GM12874 (cell line): Measurements from ENCODE around the gene ATP6V0E1.

Experiments used
- TF ChIP-seq, protein P1 (sequence below): IDR thresholded peaks from 2 replicates; pipeline ENCODE4 v1.5.1; 2011; ENCODE audit warnings: low read depth, mild to moderate bottlenecking, control low read depth, low read length, moderate library complexity; ENCODE audit not compliant: insufficient read depth

Gene ATP6V0E1

GRCh38 chr5:173010021-173010420 is 26.4 kb downstream of the ATP6V0E1 start:
- TF ChIP-seq, protein P1, sequence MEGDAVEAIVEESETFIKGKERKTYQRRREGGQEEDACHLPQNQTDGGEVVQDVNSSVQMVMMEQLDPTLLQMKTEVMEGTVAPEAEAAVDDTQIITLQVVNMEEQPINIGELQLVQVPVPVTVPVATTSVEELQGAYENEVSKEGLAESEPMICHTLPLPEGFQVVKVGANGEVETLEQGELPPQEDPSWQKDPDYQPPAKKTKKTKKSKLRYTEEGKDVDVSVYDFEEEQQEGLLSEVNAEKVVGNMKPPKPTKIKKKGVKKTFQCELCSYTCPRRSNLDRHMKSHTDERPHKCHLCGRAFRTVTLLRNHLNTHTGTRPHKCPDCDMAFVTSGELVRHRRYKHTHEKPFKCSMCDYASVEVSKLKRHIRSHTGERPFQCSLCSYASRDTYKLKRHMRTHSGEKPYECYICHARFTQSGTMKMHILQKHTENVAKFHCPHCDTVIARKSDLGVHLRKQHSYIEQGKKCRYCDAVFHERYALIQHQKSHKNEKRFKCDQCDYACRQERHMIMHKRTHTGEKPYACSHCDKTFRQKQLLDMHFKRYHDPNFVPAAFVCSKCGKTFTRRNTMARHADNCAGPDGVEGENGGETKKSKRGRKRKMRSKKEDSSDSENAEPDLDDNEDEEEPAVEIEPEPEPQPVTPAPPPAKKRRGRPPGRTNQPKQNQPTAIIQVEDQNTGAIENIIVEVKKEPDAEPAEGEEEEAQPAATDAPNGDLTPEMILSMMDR: no peak

- TF ChIP-seq, protein P1: no peak
Observed at GRCh38 chr5:173010547-173011464, 27.2 kb downstream of the ATP6V0E1 start.

- TF ChIP-seq, protein P1: no peak
Observed at GRCh38 chr5:173011566-173011965, 28.0 kb downstream of the ATP6V0E1 start.

GRCh38 chr5:173012882-173013281 is 29.3 kb downstream of the ATP6V0E1 start:
- TF ChIP-seq, protein P1: no peak

GRCh38 chr5:173014671-173015070 is 31.1 kb downstream of the ATP6V0E1 start:
- TF ChIP-seq, protein P1: no peak

DNA sequence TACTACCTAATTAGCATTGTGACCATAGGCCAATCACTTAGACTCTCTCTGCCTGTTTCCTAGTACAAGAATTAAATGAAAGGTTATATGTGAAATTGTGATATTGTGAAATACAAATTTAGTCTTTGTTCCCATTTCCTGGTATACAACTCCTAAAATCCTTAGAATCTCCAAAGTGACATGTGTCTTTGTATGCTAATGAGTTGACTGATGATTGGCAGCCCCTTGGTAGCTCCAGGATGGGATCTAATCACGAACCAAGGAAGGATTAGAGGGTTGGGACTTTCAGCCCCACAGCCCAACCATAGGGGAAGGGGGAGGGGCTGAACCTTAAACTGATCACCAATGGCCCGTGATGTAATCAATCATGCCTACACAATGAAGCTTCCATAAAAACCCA is 31.6 kb downstream of the ATP6V0E1 start:
- TF ChIP-seq, protein P1: no peak

DNA sequence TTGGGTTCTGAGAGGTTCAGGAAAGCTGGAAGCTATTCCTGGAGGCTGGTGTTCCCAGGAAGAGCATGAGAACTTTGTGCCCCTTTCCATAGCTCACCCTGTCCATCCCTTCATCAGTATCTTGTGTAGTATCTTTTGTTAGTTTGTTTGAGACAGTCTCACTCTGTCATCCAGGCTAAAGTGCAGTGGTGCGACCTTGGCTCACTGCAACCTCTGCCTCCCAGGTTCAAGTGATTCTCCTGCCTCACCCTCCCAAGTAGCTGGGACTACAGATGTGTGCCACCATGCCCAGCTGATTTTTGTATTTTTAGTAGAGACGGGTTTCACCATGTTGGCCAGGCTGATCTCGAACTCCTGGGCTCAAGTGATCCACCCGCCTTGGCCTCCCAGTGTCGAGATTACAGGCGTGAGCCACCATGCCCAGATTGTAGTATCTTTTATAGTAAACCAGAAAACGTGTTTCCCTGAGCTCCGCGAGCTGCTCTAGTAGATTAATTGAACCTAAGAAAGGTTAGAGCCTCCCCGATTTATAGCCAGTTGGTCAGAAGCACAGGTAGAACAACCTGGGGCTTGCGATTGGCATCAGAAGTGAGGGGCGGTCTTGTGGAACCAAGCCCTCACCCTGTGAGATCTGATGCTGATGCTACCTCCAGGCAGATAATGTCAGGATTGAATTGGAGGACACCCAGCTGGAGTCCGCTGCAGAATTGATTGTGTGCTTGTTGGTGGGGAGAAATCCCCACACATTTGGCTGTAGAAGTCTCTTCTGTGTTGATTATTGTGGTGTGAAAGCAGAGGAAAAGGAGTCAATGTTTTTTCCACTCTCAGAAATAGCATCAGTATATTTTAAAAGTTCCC is 32.3 kb downstream of the ATP6V0E1 start:
- TF ChIP-seq, protein P1: no peak
